GM21381 (cell line): ENCODE measurements around the gene AMFR.
"Not testable (repeated sequence)": the region's sequence is repeated elsewhere in the genome, so short reads cannot be mapped to it uniquely, and the experiment has no call there.

Source experiments
- ATAC-seq: cut with Tn5 transposase; IDR thresholded peaks from one replicate; pipeline ENCODE4 v1.9.1; 2021; ENCODE audit warnings: mild to moderate bottlenecking, moderate library complexity; ENCODE audit not compliant: unreplicated experiment

The AMFR gene

GRCh38 chr16:56396724-56397123 is 28.6 kb downstream of the AMFR start:
- ATAC-seq: not testable (repeated sequence)

DNA sequence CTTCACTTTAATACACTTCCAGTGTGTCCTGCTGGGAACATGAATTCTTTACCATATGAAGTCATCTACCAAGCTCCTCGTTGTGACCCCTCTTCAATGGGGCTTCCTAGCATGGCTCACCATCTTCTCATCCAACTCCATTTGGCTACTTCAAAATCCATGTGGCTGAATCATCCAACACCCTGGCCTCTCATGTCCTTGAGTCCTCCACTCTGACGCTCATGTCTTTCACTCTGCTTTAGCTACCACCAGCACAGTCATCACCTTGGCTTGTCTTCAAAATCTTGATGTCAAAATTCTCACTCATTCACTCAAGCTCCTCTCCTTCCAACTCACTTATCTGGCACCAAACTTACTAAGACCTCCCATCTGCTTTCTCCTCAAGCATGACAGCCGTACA is 35.8 kb downstream of the AMFR start:
- no peak for ATAC-seq

- no peak for ATAC-seq
Observed at GRCh38 chr16:56388209-56388608, 37.1 kb downstream of the AMFR start.

- ATAC-seq: no peak
Observed at GRCh38 chr16:56387396-56387795, 37.9 kb downstream of the AMFR start.

DNA sequence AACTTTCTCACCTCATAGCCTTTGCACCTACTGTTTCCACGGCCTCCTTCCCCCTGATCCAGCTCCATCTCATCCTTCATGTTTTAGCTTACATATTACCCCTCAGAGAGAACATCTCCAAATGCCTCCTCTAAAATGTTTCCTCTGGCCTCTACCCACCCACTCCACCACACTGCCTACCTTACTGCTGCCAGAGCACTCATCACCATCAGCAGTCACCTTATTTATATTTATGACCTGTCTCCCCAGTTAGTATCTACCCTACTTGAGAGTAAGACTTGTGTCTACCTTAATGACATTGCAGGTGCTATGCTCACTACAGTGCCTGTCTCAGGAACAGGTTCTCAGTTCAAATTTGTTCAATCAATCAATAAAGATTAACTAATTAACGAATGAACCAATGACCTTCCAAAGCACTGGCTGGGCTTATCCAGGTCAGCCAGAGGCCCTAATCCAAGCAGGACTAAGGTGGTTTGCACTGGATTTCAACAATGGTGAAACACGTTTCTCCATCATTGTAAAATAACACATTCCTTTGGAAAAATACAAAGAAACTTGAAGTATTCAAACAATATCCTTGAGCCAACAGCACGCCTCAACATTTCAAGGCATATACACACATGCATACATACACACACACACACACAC is 41.1 kb downstream of the AMFR start:
- no peak for ATAC-seq

- no peak for ATAC-seq
Observed at GRCh38 chr16:56382901-56383355, 42.4 kb downstream of the AMFR start.

GRCh38 chr16:56382459-56382858 is 42.9 kb downstream of the AMFR start:
- ATAC-seq: no peak

DNA sequence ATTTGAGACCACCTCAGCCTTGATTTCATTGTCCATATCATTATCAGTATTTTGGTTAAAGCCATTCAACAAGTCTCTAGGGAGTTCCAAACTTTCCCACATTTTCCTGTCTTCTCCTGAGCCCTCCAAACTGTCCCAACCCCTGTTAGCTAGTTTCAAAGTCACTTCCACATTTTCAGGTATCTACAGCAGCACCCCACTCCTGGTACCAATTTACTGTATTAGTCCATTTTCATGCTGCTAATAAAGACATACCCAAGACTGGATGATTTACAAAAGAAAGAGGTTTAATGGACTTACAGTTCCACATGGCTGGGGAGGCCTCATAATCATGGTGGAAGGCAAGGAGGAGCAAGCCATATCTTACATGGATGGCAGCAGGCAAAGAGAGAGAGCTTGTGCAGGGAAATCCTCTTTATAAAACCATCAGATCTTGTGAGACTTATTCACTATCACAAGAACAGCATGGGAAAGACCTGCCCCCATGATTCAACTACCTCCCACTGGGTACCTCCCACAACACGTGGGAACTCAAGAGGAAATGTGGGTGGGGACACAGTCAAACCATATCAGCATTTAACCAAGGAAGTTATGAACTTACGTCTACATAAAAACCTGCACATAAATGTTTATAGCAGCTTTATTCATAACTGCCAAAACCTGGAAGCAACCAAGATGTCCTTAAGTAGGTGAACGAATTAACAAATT is 44.4 kb downstream of the AMFR start:
- ATAC-seq: not testable (repeated sequence)

GRCh38 chr16:56379044-56379443 is 46.3 kb downstream of the AMFR start:
- ATAC-seq: not testable (repeated sequence)

DNA sequence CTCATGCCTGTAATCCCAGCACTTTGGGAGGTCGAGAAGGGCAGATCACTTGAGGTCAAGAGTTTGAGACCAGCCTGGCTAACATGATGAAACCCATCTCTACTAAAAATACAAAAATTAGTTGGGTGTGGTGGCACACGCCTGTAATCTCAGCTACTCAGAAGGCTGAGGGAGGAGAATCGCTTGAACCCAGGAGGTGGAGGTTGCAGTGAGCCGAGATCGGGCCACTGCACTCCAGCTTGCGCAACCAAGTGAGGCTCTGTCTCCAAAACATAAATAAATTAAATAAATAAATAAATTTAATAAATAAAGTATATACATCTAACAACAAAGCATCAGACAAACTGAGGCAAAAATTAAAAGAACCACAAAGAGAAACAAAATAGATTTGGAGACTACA is 49.6 kb downstream of the AMFR start:
- ATAC-seq: not testable (repeated sequence)

DNA sequence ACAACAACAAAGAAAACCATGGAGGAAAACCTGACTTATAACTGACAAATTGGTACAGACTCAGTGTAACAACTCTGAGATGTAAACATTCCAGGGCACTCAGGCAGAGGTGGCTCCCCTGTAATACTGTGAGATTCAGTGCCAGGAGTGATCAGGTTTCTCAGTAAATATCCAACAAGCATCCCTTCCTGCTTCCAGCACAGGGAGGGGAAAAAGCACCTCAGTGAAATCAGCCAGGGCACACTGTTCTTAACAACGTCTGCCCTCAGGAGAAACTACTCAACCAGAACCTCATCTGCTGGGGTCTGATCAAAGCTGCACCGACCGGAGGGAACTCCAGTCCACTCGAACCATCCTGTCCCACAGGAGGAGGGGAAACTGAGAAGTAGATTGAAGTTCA is 52.3 kb downstream of the AMFR start:
- no peak for ATAC-seq

DNA sequence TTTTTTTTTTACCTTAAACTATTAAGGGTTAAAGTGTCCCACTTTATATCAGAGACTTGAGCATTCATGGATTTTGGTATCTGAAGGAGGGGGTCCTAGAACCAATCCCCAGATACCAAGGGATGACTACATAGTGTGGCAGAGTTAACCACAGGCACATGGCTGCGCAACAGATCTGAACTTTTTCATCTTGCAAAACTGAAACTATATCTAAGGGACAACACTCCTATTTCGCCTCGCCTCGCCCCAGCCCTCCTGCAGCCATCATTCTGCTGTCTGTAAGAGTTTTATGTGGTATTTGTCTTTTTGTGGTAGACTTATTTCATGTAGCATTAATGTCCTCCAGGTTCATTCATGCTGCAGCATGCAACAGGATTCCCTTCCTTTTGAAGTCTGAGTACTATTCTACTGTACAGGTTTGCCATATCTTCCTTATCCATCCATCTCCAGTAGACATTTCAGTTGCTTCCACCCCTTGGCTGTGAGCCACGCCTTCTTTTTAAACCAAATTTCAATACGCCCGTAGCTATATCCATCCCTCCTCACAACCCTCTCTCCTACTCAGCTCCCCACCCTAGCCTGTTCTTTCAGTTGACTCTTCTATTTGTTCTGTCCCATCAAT is 53.2 kb downstream of the AMFR start:
- ATAC-seq: no peak

- ATAC-seq: no peak
Observed at GRCh38 chr16:56371660-56371937, 53.7 kb downstream of the AMFR start.

DNA sequence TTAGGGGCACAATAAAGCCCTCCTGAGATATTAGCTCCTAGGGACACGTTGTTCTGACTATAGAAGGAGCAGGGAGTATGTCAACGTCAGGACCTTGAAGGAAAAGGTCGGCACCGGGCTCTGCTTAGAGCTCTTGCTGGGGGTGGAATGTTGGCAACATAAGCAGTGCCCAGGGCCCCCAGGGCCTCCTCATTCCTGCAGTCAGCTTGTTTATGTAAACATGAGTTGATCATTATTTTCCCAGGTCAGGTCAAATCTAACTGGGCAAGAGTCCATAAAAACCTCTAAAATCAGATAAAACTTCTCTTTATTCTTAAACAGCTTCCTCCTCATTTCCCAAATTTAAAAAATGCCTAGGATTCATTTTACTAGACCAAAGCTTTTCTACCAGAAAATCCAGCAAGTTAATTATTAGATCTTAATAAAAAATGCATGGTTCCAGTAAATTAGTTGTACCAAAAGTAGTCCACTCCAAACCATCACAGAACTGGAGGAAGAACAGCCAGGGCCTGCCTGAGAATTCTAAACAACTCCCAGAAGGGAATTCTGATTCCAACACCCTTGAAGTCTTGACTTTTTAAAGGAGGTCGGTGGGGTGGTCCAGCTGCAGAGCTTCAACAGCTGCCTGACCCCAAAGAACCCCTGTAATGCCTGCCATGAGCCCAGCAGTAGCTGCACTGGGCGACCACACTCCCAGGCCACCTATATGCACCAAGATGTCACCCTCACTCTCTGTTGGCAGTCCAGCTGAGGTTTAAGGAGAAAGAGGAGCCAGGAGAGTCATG is 54.3 kb downstream of the AMFR start:
- ATAC-seq: no peak

GRCh38 chr16:56370185-56370874 is 55.0 kb downstream of the AMFR start:
- ATAC-seq: no peak

GRCh38 chr16:56369202-56369601 is 56.1 kb downstream of the AMFR start:
- no peak for ATAC-seq

DNA sequence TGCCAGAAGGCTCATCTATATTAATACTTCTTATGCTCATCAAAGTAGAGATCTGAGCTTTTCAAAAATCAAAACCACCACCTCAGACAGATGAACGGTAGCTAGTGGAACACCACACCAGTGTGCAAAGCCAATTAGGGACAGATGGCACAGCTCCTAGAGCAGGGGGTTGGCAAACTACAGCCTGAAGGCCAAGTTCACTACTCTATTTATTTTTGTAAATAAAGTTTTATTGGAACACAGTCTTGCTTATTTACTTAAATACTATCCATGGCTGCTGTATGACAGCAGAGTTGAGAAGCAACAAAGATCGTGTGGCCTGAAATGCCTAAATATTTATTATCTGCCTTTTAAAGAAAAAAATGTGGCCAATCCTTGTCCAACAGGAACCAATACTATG is 56.8 kb downstream of the AMFR start:
- no peak for ATAC-seq

DNA sequence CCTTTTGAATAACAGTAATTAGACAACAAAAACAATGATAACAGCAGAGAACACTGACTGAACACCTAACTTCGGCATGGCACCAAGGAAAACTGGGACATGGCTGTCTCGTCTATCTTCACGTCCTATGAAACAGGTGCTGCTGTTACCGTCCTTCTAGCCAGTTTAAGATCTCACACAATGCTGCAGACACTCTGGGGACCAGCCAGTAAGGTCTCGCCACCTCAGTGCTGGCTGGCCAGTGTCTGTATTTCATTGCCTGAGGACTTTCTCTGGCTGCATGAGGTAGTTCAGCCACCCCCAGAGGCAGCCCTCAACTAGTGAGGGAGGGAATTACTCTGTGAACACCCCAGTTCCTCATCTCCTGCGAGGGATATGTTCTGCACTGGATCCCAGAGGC is 57.6 kb downstream of the AMFR start:
- ATAC-seq: no peak

DNA sequence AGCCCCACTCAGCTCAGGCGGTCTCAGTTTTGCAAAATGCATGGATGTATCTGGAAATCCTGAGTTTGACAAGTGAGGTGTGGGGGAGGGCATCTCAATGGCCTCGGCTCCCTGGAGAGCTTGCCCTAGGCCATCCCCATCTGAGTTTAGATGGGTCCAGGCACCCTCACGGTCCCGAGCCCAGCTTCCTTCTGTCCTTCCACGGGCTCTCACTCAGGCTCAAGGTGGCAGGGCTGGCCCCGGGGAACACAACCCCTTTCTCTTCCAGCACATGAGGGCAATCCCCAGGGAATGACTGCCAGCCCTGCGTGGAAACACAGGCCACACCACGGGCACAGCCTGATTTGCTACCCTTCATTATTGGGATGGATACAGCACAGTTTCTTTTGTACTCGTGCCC is 58.4 kb downstream of the AMFR start:
- no peak for ATAC-seq

DNA sequence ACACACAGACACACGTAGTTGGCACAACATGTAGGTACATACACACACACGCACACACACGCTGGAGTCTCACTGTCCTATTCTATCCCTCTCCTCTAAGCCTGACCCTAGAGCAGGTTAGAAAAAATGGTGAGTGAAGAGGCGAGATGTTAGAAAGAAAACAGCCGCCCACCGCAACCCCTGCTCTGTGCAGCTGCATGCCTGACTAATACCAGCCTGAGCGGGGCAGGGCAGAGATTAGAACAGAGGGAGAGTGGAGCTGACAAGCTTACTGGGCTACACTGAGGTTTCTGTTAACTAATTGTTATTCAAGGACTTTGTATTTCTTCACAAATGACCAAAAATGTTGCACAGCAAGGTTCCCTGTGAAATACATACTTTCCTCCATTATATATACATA is 59.8 kb downstream of the AMFR start:
- ATAC-seq: no peak

DNA sequence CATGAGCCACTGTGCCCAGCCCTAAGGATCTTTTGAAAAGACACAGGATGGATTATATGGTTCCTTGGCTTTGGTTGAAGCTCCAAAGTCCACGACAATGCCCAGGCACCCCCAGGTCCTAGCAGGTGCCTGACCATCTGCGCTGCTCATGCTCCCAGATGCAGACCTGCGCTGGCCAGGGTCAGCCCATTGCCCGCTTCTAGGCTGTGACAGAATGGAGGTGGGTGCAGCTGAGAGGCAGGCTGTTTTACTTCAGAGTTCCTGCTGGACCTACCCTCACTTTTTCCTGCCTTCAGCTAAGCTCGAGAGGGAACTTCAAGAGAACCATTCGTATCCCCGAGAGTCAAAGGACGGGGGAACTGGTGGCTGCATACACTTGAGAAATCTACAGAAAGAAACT is 60.5 kb downstream of the AMFR start:
- ATAC-seq: no peak
